SJCRH30 (cell line): ENCODE results near the gene MIGA2. TPM values are rescaled to one million over a fixed set of nuclear protein-coding genes. Genes with fewer than 3 reads are reported as not detected.

Experiments
- DNase-seq, 2 experiments: peaks; one replicate each; pipeline ENCODE4 v3.0.0-alpha.2; 2015 to 2020
- H3K27ac ChIP-seq: fragments of 250-450 bp; sonication (Bioruptor Pico); 2 replicates; pipeline ENCODE4 v1.5.1; 2020; ENCODE audit warnings: mild to moderate bottlenecking, moderate library complexity
- H3K27me3 ChIP-seq: fragments of 250-450 bp; sonication (Bioruptor Pico); 2 replicates; pipeline ENCODE4 v1.5.1; 2020; ENCODE audit warnings: mild to moderate bottlenecking, moderate library complexity
- H3K36me3 ChIP-seq: fragments of 250-450 bp; sonication (Bioruptor Pico); 2 replicates; pipeline ENCODE4 v1.5.1; 2020; ENCODE audit warnings: mild to moderate bottlenecking, moderate library complexity
- H3K4me1 ChIP-seq: fragments of 250-450 bp; sonication (Bioruptor Pico); 2 replicates; pipeline ENCODE4 v1.5.1; 2020; ENCODE audit warnings: mild to moderate bottlenecking, moderate library complexity
- H3K4me3 ChIP-seq: fragments of 250-450 bp; sonication (Bioruptor Pico); 2 replicates; pipeline ENCODE4 v1.5.1; 2020; ENCODE audit warnings: mild to moderate bottlenecking, moderate library complexity
- H3K9me3 ChIP-seq: fragments of 250-450 bp; sonication (Bioruptor Pico); replicated peaks from 2 replicates; pipeline ENCODE4 v1.5.1; 2020; ENCODE audit warnings: mild to moderate bottlenecking, moderate library complexity
- total RNA-seq: library from RNA; depleted of rRNA; stranded (reverse); fragments of >200 nt; shearing (Covaris generic); gene quantifications from 2 replicates; pipeline ENCODE4 v1.2.3, GENCODE V29; 2014

The MIGA2 gene
- total RNA-seq, 1 experiment from 2014 or later: 32.5 TPM

DNA sequence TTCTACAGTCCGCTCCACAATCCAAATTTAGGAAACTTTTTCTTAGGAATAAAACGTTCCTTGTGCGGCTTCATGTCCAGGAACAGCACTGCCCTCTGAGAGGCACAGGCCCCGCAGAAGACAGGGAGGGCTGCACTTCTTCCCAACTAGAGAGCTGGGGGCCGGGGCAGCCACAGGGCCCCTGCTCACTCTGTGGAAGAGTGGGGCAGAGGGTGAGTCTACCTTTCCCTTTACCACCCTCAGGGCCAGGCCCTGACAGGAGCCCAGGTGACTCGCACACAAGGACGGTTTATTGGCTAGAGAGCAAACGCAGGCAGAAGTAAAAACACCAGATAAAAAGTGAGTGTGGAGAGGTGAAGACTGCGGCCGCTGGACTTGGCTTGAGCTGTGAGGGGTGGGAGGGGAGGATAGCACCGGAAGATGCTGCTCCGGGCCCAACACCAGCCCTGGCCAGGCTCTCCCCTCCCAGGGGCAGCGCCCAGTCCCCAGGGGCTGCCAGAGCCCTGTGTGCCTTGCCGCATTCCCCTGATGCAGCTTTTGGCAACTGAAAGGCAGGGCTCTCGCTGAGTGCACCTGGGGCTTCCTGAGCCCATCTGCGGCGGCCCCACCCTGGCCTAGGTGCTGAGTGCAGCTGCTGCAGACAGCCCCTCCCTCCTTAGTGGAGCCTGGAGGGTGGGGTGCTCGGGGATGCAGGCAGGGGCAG, 28.5 kb upstream of the MIGA2 start:
- Histone ChIP-seq H3K36me3 (peaks cover 55% of the 10 kb centered on the region), H3K9me3 (no peaks in the 10 kb centered on the region), H3K27me3 (no peaks in the 10 kb centered on the region), H3K27ac (no peak overlapping the region), H3K4me1 (peaks cover 13% of the 10 kb centered on the region; the same call in 1 of the 2 replicates), H3K4me3 (no peak overlapping the region)
- DNase-seq: no peak

DNA sequence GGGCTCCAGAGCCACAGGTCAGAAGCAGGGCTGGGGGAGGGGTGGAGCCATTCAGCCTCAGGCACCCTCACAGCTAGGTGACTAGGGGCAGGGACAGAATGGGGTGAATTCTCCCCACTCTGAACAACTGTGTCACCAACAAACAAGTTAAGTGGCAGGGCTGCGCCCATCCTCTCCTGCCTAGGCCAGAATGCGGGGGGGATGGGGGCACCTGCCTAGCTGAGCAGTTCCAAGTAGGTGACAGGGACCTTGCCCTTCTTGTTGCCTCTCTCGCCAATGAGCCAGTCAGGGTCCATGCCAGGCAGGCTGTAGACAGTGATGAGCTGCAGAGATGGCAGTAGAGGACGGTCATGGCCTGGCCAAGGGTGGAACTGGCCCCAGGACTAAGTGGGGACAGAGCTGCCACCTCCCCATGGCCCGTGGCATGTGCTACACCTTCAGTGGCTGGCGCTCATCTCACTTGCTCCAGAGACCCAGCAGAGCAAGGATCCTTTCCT, 27.9 kb upstream of the MIGA2 start:
- H3K9me3 ChIP-seq: no peaks in the 10 kb centered on the region
- no peaks in the 10 kb centered on the region for H3K27me3 ChIP-seq
- peaks cover 13% of the 10 kb centered on the region; the same call in 1 of the 2 replicates for H3K4me1 ChIP-seq
- no peak overlapping the region for H3K4me3 ChIP-seq
- DNase-seq: no peak
- peaks cover 49% of the 10 kb centered on the region for H3K36me3 ChIP-seq
- no peak overlapping the region for H3K27ac ChIP-seq

DNA sequence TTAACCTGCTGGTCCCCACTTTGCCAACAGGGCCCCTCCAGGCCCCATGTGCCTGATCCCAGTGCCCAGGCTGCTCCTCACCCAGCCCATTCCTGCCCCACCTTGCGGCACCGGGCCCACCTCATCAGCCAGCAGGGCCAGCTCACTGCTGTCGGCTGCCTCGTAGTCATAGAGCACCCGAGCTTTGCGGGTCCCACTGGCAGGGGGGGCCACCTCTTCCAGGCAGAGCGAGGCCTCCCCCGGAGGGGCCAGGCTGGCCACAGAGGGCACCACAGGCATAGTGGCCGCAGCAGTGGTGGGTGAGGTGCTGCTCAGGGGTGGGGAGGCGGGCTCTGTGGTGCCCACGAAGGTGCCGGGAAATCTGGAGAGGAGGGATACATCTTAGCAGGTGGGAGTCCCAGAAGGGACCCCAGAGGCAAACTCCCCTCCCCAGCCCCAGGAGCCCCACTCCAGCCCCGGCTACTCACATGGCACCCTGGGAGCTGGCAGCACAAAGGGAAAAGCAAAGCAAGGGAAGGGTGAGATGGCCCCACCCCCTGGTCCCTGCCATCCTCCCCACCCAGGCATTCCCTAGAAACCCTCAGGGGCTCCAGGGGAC, 27.3 kb upstream of the MIGA2 start:
- H3K27me3 ChIP-seq: no peaks in the 10 kb centered on the region
- no peak for DNase-seq
- no peak overlapping the region for H3K27ac ChIP-seq
- H3K4me1 ChIP-seq: peaks cover 13% of the 10 kb centered on the region; the same call in 1 of the 2 replicates
- H3K36me3 ChIP-seq: peaks cover 43% of the 10 kb centered on the region
- no peak overlapping the region for H3K4me3 ChIP-seq
- no peaks in the 10 kb centered on the region for H3K9me3 ChIP-seq

- DNase-seq: no peak
- no peak overlapping the region for H3K27ac ChIP-seq
- no peak overlapping the region for H3K4me3 ChIP-seq
- no peaks in the 10 kb centered on the region for H3K27me3 ChIP-seq
- H3K4me1 ChIP-seq: peaks cover 13% of the 10 kb centered on the region; the same call in 1 of the 2 replicates
- H3K36me3 ChIP-seq: peaks cover 39% of the 10 kb centered on the region
- no peaks in the 10 kb centered on the region for H3K9me3 ChIP-seq
Measured at GRCh38 chr9:129009584-129010141, 26.8 kb upstream of the MIGA2 start.

DNA sequence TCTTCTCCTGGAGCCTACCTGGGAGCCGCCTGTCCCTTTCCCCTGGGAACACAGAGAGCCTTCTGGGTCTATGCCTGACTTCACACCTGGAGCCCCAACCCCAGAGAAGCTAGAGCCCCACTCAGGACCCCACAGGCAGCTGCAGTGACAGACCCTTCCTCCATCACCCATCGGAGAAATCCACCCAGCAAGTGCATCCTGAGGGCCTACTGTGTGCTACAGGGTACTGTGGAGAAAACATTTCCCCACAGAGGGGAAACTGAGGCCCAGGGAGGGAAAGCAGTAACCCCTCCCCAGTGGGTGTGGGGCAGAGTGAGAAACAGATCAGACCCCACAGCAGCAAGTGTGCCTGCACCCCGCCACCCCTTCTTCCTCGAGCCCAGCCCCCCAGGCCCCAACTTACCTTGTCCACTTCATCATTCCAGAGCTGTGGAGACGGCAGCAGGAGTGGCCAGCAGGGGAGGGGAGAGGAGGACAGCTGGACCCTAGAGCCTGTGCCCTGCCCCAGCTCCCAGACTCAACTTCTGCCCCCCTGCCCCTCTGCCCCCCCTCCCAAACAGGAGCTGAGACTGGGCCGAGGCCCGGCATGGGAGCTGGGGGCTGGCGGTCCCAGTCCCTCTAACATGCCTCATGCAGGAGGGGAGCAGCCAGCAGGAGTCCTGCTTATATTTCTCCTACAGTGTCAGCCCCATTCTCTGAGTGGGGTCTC, 26.0 kb upstream of the MIGA2 start:
- Histone ChIP-seq H3K36me3 (peaks cover 33% of the 10 kb centered on the region), H3K4me1 (peaks cover 13% of the 10 kb centered on the region; the same call in 1 of the 2 replicates), H3K4me3 (no peak overlapping the region), H3K27me3 (no peaks in the 10 kb centered on the region), H3K27ac (no peak overlapping the region), H3K9me3 (no peaks in the 10 kb centered on the region)
- no peak for DNase-seq

GRCh38 chr9:129011170-129011569, 25.3 kb upstream of the MIGA2 start:
- H3K4me3 ChIP-seq: no peak overlapping the region
- DNase-seq: no peak
- H3K4me1 ChIP-seq: peaks cover 13% of the 10 kb centered on the region; the same call in 1 of the 2 replicates
- H3K36me3 ChIP-seq: peaks cover 26% of the 10 kb centered on the region
- no peaks in the 10 kb centered on the region for H3K9me3 ChIP-seq
- no peaks in the 10 kb centered on the region for H3K27me3 ChIP-seq
- peak overlapping the region; percentile 49 for H3K27ac ChIP-seq

DNA sequence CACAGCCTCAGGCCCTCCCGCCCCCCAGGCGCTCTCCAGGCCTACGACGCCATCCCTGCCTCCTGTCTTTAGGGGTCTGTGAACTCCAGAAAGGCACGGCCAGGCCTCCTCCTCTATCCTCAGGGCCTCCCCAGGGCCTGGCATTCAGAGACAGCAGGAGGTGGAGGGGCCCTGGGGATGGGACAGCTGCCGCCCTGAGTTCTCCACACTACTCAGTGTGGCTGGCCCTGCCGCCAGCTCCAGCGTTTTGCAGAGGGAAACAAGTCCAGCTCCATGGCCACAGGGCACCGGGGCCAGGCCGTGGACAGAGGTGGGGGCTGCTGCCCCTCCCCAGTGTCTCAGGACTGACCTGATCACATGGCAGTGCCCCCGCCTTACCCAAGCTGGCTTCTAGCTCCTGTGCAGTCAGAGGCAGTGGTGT, 24.7 kb upstream of the MIGA2 start:
- peak; percentile 81 to 82 for DNase-seq
- peaks cover 22% of the 10 kb centered on the region for H3K36me3 ChIP-seq
- no peak overlapping the region for H3K4me3 ChIP-seq
- no peaks in the 10 kb centered on the region for H3K27me3 ChIP-seq
- peaks cover 13% of the 10 kb centered on the region; the same call in 1 of the 2 replicates for H3K4me1 ChIP-seq
- H3K9me3 ChIP-seq: no peaks in the 10 kb centered on the region
- peak overlapping the region; percentile 49 for H3K27ac ChIP-seq

DNA sequence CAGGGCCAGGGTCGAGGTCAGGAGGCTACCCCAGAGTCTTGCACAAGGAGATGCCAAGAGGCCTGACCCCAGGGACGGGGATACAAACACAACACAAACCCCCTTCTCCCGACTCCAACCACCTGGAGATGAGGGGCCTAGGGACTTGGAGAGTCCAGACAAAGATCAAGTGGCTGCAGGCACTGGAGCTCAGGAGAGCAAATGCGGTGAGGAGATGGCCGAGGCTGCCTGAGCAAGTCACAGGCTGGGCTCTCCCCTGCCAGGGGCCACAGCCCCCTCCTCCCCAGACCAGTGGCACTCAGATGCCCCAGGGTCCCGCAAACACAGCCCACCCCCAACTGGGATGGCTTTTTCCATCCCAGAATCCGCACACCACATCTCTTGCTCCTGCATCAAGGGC, 24.1 kb upstream of the MIGA2 start:
- Histone ChIP-seq H3K9me3 (no peaks in the 10 kb centered on the region), H3K36me3 (peaks cover 16% of the 10 kb centered on the region), H3K27ac (peak overlapping the region; percentile 49), H3K27me3 (no peaks in the 10 kb centered on the region), H3K4me1 (peaks cover 13% of the 10 kb centered on the region; the same call in 1 of the 2 replicates), H3K4me3 (no peak overlapping the region)
- no peak for DNase-seq

- Histone ChIP-seq H3K4me3 (no peak overlapping the region), H3K36me3 (peaks cover 10% of the 10 kb centered on the region; the same call in 1 of the 2 replicates), H3K27me3 (no peaks in the 10 kb centered on the region), H3K9me3 (no peaks in the 10 kb centered on the region), H3K27ac (no peak overlapping the region), H3K4me1 (peaks cover 13% of the 10 kb centered on the region; the same call in 1 of the 2 replicates)
- no peak for DNase-seq
Measured at GRCh38 chr9:129012893-129013448, 23.5 kb upstream of the MIGA2 start.

GRCh38 chr9:129013674-129014073, 22.8 kb upstream of the MIGA2 start:
- H3K4me1 ChIP-seq: peaks cover 13% of the 10 kb centered on the region; the same call in 1 of the 2 replicates
- no peak overlapping the region for H3K4me3 ChIP-seq
- H3K36me3 ChIP-seq: peaks cover 3% of the 10 kb centered on the region; the same call in 1 of the 2 replicates
- DNase-seq: no peak
- no peak overlapping the region for H3K27ac ChIP-seq
- no peaks in the 10 kb centered on the region for H3K9me3 ChIP-seq
- H3K27me3 ChIP-seq: no peaks in the 10 kb centered on the region

- Histone ChIP-seq H3K27ac (no peak overlapping the region), H3K9me3 (no peaks in the 10 kb centered on the region), H3K4me3 (no peak overlapping the region), H3K36me3 (peaks cover 3% of the 10 kb centered on the region; the same call in 1 of the 2 replicates), H3K4me1 (peaks cover 13% of the 10 kb centered on the region; the same call in 1 of the 2 replicates), H3K27me3 (no peaks in the 10 kb centered on the region)
- peak in 1 of 2 experiments; percentile 1 for DNase-seq
Measured at GRCh38 chr9:129014124-129014523, 22.3 kb upstream of the MIGA2 start.

DNA sequence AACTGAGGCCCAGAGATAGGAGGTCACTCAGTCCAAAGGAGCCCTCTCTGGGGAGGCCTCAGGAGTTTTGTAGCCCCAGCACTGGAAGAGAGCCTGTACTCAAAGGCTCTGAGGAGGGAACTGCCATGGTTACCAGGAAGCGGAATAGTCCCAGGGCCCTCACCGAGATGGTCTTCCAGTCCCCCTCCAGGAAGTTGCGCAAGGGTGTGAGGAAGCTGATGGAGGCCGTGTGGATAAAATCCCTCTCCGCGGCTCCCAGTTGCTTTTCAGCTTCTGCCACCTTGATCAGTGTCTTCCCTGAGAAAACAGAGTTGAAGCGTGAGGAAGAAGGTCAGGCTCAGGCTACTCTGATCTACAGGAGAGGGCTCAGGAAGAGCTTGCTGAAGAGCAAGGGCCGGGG, 21.8 kb upstream of the MIGA2 start:
- Histone ChIP-seq H3K4me3 (no peak overlapping the region), H3K27me3 (no peaks in the 10 kb centered on the region), H3K36me3 (peaks cover 3% of the 10 kb centered on the region; the same call in 1 of the 2 replicates), H3K27ac (no peak overlapping the region), H3K4me1 (peaks cover 13% of the 10 kb centered on the region; the same call in 1 of the 2 replicates), H3K9me3 (no peaks in the 10 kb centered on the region)
- DNase-seq: peak in 1 of 2 experiments; percentile 3

GRCh38 chr9:129021091-129021490, 15.3 kb upstream of the MIGA2 start:
- DNase-seq: no peak
- no peaks in the 10 kb centered on the region for H3K27me3 ChIP-seq
- no peak overlapping the region for H3K27ac ChIP-seq
- peaks cover 7% of the 10 kb centered on the region for H3K4me1 ChIP-seq
- no peak overlapping the region for H3K4me3 ChIP-seq
- no peaks in the 10 kb centered on the region for H3K9me3 ChIP-seq
- H3K36me3 ChIP-seq: no peaks in the 10 kb centered on the region

DNA sequence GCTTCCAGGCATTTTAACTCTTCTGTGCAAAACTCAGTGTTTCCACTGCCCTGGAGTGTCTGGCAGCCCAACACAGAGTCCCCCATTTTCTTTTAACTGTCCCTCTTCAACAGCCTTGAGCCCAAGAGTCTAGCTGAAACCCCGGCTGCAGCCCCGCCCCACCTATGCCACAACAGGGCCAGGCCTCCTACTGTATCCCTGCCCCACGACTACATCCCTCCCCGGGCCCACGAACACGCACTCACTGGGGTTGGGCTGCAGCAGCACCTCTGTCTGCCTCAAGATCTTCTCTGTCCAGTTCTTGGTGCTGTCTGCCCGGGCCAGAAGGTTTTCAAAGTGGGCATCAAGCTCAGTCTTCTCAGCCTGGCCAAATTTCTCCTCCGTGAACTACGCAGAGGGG, 14.4 kb upstream of the MIGA2 start:
- H3K36me3 ChIP-seq: no peaks in the 10 kb centered on the region
- no peaks in the 10 kb centered on the region for H3K27me3 ChIP-seq
- H3K27ac ChIP-seq: no peak overlapping the region
- DNase-seq: no peak
- no peaks in the 10 kb centered on the region for H3K9me3 ChIP-seq
- no peak overlapping the region for H3K4me3 ChIP-seq
- H3K4me1 ChIP-seq: peaks cover 14% of the 10 kb centered on the region
